Adipose tissue (tissue), 3 donors: ENCODE data around the gene SMG6. TPM values are rescaled to one million over a fixed set of nuclear protein-coding genes. Genes with fewer than 3 reads are reported as not detected.
A peak's percentile ranks its signal among the peaks of the same experiment; 100 is the strongest.

ENCODE experiments used
- H3K27ac ChIP-seq: one replicate; pipeline ENCODE4 v1.5.1; 2013; ENCODE audit warnings: low read depth, low read length
- WGBS, 3 donors: extraction: QIAGEN DNeasy Blood & Tissue Kit; methylation state at CpG; one replicate each; pipeline ENCODE4 v1.1.7; 2013; 5-methylcytosine and 5-hydroxymethylcytosine counted together
- polyA plus RNA-seq, 3 donors: library from polyadenylated mRNA; stranded (reverse); fragments of 200-250 nt; gene quantifications; one replicate each; pipeline ENCODE4 v1.2.3, GENCODE V29; 2013
- donor health status: healthy with polysubstance abuse.
- donor health status: Bipolar disorder and iron deficiency.
- donor health status: healthy.

The SMG6 gene
- polyA plus RNA-seq, 3 donors, result 8.8 to 28.3 (median 18.7) TPM

DNA sequence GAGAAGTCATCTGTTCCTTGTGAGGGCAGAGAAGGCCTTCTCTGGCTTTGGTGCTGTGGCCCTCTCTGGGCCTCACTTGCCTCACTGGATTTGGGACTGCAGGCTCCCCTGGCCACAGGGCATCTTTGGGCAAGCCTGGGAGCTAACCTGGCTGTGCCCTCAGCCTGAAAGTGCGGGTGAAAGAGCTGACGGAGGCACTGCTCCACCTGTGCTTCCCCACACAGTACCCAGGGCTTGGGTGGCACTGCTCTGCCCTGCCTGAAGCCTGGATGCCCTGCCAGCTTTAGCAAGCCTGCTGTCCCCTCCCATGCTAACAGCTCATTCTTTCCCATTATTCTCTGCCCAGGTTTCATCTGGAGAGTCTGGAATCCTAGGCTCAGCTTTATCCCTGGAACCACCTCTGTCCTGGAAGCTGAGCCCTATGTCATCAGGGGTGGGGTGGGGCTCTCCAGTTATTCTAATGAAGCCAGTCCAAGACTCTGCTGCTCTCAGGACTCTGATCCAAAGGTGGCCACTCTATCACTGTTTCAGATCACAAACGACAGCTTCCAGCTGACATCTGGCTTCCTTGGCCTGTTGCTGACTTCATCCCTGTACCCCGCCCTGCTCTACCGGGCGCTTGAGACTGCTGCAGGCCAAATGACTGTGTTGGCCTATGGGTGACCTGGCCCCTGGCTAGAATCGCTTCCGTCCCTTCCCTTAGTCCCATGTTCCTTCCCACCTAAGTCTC lies 219.4 kb downstream of the SMG6 start:
- WGBS, 3 donors, result 42 to 62% (median 49%) methylated on average over 8 of the region's 8 CpGs
- no peak overlapping the region for H3K27ac ChIP-seq

DNA sequence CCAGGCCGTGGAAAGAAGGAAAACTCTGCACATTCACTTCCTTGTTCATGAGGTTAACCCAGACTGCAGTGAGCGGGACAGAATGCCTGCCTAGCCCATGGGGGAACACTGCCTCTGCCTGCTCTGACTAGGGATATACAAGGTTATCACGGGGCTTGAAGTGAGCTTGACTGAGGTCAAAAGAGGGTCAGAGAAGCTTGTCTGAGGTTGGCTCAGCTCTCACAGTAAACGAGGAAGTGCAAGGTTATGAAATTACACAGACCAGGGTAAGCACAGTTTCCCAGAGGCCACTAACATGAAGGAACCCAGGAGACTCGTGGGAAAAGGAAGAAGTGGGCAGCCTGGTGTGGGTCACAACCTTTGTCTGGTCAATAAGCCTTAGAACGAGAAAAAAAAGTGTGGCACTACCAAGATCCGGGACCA lies 220.0 kb downstream of the SMG6 start:
- no peak overlapping the region for H3K27ac ChIP-seq
- 18 to 57% (median 19%) methylated on average over 7 of the region's 7 CpGs for WGBS, 3 donors

DNA sequence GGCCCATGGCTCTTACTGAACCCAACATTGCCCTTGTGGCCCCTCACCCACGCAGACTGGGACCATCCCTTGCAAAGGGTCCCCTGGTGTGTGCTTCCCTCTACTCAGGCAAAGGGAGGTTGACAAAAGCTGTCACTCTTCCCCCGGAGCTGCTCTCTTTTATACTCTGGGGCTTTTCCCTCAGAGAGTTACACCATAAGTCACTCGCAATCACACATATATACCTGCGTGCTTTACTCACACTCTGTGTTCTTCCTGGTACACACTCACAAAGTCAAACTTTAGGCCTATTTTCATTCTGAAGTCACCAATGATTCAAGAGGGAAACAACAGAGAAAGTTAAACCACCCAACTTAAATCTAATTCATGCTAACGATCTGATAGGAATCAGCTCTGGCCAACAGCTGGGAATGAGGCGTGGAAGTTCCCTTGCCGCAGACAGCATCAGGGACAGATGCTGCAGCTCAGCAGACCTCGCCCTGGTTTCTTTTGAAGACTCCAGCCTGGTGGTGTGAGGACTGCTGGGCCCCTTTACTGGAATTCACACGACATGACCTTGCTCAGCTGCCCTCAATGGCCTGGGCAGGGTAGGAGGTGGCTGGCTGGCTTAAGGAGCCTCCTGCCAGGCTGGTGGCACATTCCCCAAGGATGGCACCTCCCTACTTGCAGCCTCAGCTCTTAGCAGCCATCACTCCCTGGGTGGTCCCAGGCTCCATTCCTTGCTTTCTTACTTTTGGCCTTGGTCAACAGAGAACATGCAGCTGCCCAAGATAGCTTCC lies 221.4 kb downstream of the SMG6 start:
- H3K27ac ChIP-seq, result no peak overlapping the region
- 69 to 80% (median 77%) methylated on average over 9 of the region's 9 CpGs for WGBS, 3 donors

DNA sequence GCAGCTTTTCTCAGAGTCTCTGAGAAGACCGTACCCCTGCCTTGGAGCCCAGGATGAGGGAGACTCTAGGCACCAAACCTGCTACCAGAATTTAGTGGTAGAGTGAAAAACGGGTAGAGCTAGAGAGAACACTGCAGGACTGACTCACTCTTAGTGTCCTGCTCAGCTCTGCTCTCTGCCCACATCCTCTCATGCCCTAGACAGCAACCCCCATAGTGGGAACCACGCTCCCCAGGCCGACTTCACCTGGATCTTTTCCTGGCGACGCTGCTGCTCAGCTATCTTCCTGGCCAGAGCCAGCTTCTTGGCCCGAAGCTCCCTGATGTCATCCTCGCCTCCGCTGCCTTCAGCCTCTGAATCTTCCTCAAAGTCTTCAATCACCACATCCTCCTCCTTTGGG lies 222.0 kb downstream of the SMG6 start:
- no peak overlapping the region for H3K27ac ChIP-seq
- WGBS, 3 donors, result 74 to 89% (median 80%) methylated on average over 9 of the region's 9 CpGs

DNA sequence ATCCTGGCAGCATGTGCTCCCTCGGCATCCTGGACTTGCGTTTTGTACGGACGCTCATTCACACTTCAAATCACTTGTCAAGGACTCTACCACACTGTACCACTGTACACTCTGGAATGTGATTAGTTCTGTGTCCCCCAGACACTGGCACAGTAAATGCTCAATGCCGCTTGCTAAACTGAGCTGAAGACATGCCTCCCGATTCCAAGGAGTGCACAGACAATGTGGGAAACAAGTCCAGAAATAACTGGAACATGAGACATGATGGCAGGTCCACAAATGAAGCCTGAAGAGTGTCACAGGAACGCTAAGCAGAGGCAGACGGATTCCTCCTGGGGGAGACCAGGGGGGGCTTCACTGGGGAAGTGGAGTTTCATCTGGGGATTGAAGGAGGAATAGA lies 226.5 kb downstream of the SMG6 start:
- no peak overlapping the region for H3K27ac ChIP-seq
- WGBS, 3 donors, result 74 to 88% (median 83%) methylated on average over 8 of the region's 8 CpGs

DNA sequence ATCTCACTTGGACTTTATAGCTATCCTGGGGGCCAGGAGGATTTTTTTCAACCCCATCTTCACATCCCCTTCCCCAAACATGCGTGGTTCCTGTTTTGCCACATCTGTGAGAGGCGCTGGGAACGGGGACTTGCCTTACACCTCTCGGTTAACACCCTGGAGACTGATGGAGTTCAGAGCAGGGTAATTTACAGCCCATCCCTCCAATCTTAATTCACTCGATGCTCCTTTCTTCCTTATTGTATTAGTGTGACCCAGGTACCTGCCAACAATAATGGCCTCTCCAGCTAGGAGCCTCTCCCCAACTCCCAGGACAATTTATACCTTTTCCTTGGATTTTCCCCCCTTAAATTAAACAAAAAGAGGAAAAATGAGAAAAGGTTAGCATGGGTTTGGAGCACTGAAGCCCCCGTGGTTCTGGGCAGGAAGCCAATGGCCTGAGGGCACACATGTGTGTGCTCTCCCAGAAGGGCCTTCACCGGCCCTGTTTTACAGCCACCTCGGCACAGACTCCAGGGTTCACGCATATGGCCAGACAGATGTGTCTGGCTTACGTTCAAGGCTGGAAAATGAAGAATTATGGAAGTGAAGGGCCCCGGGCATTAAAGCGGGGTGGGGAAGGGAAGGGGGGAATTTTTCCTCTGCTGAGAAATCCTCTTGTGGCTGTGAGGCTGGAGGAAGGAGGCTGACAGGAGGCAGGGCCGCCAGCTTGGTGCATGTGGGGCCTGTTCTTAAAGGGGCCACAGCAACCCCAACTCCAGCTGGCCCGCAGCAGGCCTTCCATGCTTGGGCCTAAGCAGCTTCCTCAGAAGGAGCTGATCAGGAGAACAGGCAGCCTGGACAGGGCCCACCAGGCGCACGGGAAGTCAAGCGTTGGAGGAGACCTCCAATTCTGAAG lies 227.2 kb downstream of the SMG6 start:
- 43 to 68% (median 47%) methylated on average over 17 of the region's 17 CpGs for WGBS, 3 donors
- no peak overlapping the region for H3K27ac ChIP-seq

DNA sequence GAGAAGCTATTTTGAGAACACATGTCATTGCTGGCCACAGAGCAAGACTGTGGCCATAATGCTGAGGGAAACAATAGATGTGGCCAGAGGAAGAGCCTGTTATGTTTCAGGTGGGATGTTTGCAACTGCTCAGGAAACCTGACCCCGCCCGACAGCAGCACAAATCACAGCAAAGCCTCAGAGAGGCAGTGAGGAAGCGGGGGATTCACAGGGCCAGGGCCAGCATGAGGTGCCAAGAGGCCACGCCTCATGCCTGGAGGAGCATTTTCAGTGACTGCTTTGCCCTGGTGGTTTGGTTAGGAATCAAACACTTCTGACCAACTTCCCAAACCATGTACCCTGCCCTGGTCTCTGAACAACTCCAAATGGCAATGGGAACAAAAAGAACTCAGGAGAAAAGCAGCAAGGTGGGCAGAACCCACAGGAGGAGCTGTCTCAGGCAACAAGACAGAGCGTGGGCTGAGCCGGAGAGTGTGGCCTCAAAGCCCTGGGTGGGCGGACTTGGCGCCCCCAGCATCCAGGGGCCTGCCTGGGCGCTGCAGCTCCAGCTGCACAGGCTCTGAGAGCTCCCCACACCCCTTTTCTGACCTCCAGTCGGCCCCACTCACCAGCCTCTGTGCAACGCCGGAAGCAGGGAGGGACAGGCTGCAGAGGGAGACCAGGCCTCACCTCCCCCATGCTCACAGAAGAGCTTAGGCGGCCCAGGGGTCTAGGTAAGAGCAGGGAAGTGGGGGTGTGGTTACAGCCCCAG lies 228.1 kb downstream of the SMG6 start:
- peak overlapping the region; percentile 34 for H3K27ac ChIP-seq
- WGBS, 3 donors, result 47 to 79% (median 47%) methylated on average over 13 of the region's 13 CpGs

DNA sequence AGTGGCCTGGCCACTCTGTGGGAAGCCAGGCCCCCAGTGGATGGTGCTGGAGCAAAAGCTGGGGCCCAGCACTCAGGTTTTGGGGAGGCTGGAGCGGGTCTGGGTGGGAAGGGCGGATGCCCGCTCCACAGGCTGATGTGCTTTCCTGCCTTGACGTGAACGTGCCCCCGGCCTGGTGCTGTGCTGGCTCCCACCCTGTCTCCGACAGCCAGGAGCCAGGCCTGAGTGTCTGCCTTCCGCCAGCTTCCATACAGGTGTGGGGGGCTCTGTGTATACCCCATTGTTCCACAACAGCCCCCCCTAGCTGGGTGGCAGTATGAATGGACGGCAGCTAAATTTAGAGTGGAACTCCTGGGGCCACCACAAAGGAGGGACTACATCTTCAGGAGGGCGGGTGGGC lies 228.7 kb downstream of the SMG6 start:
- 75 to 84% (median 75%) methylated on average over 10 of the region's 10 CpGs for WGBS, 3 donors
- no peak overlapping the region for H3K27ac ChIP-seq

DNA sequence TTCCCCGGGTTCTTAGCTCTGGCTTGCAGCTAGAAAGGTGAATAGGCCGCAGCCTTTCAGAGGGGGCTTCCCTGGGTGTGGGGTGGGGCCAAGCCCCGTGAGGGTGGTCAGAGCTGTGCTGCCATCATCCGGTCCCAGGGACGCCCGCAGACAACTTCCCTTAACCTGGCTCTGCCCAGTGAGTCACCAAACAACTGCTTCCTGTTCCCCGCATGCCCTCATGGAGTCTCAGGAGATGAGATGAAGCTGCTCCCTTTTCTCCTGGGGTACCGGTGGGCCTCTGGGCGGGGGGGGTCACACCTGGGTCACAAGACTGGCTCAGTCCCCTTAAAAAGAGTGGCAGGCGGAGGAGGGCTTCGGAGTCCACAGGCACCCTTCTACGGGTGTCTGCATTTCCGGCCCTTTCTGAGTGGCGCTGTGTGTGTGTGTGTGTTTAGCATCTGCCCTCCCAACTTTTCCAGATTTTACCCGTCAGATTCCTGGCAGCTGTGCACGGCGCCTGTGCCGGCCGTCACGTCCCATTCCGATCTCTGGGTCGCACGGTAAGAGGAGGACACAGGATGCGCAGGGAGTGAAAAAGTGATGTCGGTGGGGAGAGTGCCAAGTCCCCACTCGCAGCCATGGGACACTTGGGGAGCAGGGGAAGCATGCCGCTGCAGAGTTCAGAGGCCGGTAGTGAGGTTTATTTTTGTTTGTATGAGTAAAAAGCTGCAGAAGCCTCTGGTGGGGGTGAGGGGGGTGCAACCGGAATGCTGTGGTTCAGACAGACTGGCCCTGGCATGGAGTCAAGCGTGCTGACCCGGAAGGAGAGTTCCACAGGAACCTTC lies 231.9 kb downstream of the SMG6 start:
- H3K27ac ChIP-seq, result peak overlapping the region; percentile 48
- WGBS, 3 donors, result 49 to 83% (median 53%) methylated on average over 30 to 31 of the region's 31 CpGs

DNA sequence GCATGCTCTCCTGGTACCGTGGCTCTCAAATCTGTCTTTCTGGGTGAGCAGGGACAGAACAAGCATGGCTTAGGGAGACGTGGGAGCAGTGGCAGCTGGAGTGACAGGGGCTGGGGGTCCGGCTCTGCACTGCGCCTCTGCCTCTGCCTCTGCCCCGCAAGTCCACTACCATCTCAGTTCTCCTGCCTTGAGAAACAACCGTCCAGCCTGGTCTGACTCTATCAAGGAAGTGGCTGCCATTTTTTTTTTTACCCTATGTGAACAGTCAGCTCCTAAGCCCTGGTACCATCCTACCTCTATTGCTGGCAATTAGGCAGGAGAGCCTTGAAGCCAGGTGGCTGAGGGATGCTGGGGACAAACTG lies 232.6 kb downstream of the SMG6 start:
- H3K27ac ChIP-seq, result peak overlapping the region; percentile 48
- WGBS, 3 donors, result 82 to 88% (median 82%) methylated on average over 6 of the region's 6 CpGs

DNA sequence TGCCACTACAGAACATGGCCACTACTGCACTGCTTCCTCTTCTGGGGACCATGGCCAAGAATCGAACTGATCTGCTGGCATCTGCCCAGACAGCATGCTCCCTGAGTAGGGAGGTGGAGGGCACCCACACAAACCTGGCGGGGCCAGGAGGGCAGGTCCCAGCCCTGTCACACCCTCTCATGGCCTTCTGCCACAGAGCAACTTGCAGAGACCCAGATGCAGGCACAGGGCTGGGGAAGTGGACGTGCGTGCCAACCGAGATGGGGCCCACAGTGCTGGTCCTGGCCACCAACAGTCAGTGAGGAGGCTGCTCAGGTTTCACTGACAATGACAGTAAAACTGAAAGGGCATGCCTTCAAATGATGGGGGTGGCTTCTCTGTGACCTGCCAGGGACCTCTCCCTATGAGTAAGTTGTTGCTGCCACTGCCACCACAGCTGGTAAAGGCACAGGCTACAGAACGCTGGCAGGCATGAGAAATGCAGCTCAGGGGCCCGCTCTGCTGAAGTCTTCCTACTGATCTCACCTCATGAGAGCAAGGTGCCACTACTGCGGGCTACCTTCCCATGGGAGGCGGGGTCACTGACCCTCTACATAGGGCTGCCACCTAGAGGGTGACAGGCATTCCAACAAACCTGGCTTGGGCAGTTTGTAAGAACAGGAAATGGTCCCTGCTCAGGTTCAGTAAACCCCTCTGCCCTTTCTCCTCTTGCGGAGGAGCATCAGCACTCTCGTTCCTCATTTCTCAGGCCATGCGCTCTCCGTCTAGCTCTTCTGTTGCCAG lies 233.2 kb downstream of the SMG6 start:
- H3K27ac ChIP-seq, result no peak overlapping the region
- 74 to 83% (median 76%) methylated on average over 13 of the region's 13 CpGs for WGBS, 3 donors

DNA sequence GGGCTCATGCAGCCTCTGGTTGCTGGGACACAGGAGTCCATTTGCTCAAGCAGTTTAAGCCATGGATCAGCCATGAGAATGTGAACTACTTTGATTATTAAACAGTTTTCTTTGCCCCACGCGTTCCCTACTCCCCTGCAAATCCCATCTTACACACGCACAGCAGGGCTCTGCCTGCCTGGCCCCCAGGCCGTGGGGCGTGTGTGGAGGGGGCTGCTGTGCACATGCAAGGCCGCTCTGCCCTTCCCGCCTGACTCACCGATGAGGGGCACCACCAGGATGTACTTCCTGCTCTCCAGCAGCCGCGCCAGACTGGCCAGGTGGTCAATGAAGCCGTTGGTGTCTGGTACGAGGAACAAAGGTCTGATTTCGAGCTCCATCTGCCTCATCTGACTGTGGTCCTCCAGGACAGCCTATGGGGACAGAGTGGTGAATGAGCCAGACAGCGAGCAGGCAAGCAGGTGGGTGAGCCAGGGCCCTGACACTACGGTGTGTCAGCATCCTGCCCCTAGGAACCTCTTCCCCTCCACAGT lies 235.0 kb downstream of the SMG6 start:
- WGBS, 3 donors, result 62 to 78% (median 62%) methylated on average over 15 of the region's 15 CpGs
- H3K27ac ChIP-seq, result no peak overlapping the region

DNA sequence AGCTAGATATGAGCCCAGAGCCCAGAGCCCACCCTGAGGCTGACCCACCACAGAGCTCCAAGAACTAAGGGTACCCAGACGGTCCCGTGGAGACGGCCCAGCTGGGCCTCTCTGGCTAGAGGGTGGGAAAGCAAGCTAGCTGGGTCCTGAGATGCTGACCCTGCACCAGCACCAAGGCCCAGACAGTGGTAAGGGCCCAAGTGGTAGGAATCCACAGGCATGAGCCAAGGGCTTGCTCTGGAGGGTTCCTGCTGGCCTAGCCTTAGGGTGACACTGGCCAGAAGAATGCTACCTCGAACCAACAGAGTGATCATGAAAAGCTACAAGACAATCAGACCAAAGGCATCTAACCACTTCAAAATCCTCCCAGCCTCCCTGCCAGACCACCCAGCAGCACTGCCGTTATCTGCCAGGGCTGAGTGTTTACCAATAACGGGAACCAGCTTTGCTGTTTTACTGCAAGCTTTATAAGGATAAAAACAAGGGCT lies 235.5 kb downstream of the SMG6 start:
- WGBS, 3 donors, result 60 to 73% (median 66%) methylated on average over 6 of the region's 6 CpGs
- no peak overlapping the region for H3K27ac ChIP-seq

DNA sequence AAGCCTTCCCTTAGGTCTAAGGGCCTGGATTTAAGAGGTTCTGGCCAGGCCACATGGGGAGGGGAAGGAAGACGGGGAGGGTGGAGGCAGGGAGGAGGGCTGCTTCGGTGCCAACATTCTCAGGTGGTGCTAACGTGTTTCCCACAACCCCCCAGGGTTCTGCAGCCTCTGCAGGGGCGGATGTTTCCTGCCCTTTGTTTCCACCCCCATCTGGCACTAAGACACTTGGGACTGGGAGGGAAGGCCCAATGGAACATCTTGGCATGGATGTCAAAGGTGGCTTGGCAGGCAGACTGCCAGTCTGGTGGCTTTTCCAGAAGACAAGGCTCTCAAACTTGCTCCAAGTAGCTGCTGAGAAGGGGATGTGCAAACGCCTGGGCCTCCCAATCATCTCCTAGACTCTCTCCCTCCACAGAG lies 236.0 kb downstream of the SMG6 start:
- 37 to 65% (median 37%) methylated on average over 5 of the region's 5 CpGs for WGBS, 3 donors

DNA sequence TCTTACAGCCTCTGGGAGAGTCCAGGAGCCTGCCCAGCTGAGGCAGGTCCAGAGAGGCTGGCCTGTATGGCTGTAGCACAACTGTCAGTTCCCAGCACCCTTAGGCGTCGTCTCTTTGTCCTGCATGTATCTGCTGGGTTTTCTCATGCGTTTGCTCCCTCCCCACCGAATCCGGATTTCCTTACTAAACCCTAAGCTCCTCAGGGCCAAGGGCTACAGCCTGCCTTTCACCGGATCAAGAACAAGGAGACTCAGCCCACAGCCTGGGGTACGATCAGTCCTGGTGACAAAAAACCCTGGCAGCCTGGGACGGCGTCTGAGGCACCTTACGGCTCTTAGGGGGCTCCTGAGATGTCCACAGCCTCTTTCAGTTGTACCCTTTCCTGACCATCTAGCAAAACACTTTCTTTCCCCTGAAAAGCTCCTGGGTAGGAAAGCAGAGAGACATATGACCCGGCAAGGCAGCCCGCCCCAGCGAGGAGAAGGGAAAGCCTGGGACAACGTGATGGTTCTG lies 236.5 kb downstream of the SMG6 start:
- H3K27ac ChIP-seq, result peak overlapping the region; percentile 49
- WGBS, 3 donors, result 45 to 79% (median 62%) methylated on average over 14 of the region's 14 CpGs

More for the DNA sequence above, 236.0 kb downstream of the SMG6 start:
- H3K27ac ChIP-seq, result peak overlapping the region; percentile 49

DNA sequence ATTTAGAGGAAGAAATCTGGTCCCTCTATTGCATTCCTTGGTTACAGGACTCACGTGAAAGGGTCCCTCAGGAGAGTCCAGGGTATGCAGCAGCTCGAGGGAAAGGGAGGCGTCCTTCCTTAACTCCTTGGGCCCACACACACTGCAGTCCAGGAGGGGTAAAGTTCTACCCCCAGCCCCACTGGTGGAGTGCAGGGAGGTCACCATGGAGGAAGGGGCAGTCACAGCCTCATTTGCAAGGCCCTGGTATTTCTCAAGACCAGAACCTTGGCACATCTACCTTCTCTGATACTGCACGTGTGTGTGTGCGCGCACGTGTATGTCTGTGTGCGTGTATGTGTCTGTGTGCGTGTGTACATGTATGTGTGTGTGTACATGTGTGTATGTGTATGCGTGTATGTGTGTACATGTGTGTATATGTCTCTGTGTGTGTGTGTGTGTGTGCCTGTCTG lies 237.6 kb downstream of the SMG6 start:
- H3K27ac ChIP-seq, result peak overlapping the region; percentile 67
- 66 to 84% (median 67%) methylated on average over 10 of the region's 10 CpGs for WGBS, 3 donors
